ACC112 (cell line): ENCODE measurements around the gene CBX3.
"Not testable (repeated sequence)": the region's sequence is repeated elsewhere in the genome, so short reads cannot be mapped to it uniquely, and the experiment has no call there.

Experiments used
- H2AFZ ChIP-seq: fragments of 200-600 bp; sonication (generic); one replicate; pipeline ENCODE4 v1.6.0; 2017; ENCODE audit warnings: antibody characterized with exemption, low read length; ENCODE audit not compliant: unreplicated experiment
- H3K27ac ChIP-seq: fragments of 200-600 bp; sonication (generic); 2 replicates; pipeline ENCODE4 v1.5.1; 2014; ENCODE audit warnings: low read depth, mild to moderate bottlenecking, antibody characterized with exemption, low read length, moderate library complexity
- H3K27me3 ChIP-seq: fragments of 200-600 bp; sonication (generic); 2 replicates; pipeline ENCODE4 v1.6.1; 2014; ENCODE audit warnings: mild to moderate bottlenecking, antibody characterized with exemption, low read length, moderate library complexity, mixed read lengths; ENCODE audit not compliant: insufficient read depth
- H3K36me3 ChIP-seq: fragments of 200-600 bp; sonication (generic); 2 replicates; pipeline ENCODE4 v1.6.1; 2016; ENCODE audit warnings: mild to moderate bottlenecking, antibody characterized with exemption, low read length, moderate library complexity, mixed read lengths; ENCODE audit not compliant: insufficient read depth
- H3K4me1 ChIP-seq: fragments of 200-600 bp; sonication (generic); one replicate; pipeline ENCODE4 v1.6.1; 2016; ENCODE audit warnings: low read length, mixed read lengths; ENCODE audit not compliant: insufficient read depth, unreplicated experiment, control insufficient read depth
- H3K4me3 ChIP-seq: fragments of 200-600 bp; sonication (generic); 2 replicates; pipeline ENCODE4 v1.5.1; 2014; ENCODE audit warnings: mild to moderate bottlenecking, low read depth, low read length
- H3K79me2 ChIP-seq: fragments of 200-600 bp; sonication (generic); one replicate; pipeline ENCODE4 v1.6.0; 2016; ENCODE audit warnings: low read length; ENCODE audit not compliant: control insufficient read depth, unreplicated experiment, insufficient read depth

The CBX3 gene

GRCh38 chr7:26261866-26262265, 60.3 kb downstream of the CBX3 start:
- not testable (repeated sequence) for H2AFZ ChIP-seq, H3K27me3 ChIP-seq, H3K79me2 ChIP-seq, H3K36me3 ChIP-seq, H3K4me3 ChIP-seq, H3K4me1 ChIP-seq, H3K27ac ChIP-seq
